Subcutaneous abdominal adipose tissue (tissue), 5 donors: Measurements from ENCODE around the gene CNPY4.

Source experiments
- H3K27ac ChIP-seq: one replicate; pipeline ENCODE4 v1.7.0; 2013; ENCODE audit warnings: low read depth, mild to moderate bottlenecking, inconsistent platforms, low read length, moderate library complexity
- H3K27me3 ChIP-seq, 5 donors: one replicate each; pipeline ENCODE4 v1.7.0; 2013; ENCODE audit warnings: low read length in 5 of 5, inconsistent platforms in 1 of 5; ENCODE audit not compliant: control insufficient read depth in 5 of 5, insufficient read depth in 4 of 5
- H3K36me3 ChIP-seq, 5 donors: one replicate each; pipeline ENCODE4 v1.7.0; 2013; ENCODE audit warnings: low read length in 5 of 5; ENCODE audit not compliant: control insufficient read depth in 5 of 5, insufficient read depth in 5 of 5
- H3K4me1 ChIP-seq, 5 donors: one replicate each; pipeline ENCODE4 v1.7.0; 2013; ENCODE audit warnings: low read length in 5 of 5, mild to moderate bottlenecking in 3 of 5, moderate library complexity in 1 of 5; ENCODE audit not compliant: control insufficient read depth in 5 of 5, insufficient read depth in 5 of 5
- H3K4me3 ChIP-seq, 5 donors: one replicate each; pipeline ENCODE4 v1.7.0; 2013; ENCODE audit warnings: low read length in 5 of 5, low read depth in 1 of 5
- H3K9ac ChIP-seq, 5 donors: one replicate each; pipeline ENCODE4 v1.7.0; 2013; ENCODE audit warnings: low read length in 5 of 5, mild to moderate bottlenecking in 4 of 5, moderate library complexity in 3 of 5
- H3K9me3 ChIP-seq, 5 donors: one replicate each; pipeline ENCODE4 v1.7.0; 2013; ENCODE audit warnings: low read length in 5 of 5; ENCODE audit not compliant: control insufficient read depth in 5 of 5
- donor health status: healthy.
- donor health status: healthy.
- donor health status: healthy.
- donor health status: healthy.
- donor health status: healthy.

Gene CNPY4

DNA sequence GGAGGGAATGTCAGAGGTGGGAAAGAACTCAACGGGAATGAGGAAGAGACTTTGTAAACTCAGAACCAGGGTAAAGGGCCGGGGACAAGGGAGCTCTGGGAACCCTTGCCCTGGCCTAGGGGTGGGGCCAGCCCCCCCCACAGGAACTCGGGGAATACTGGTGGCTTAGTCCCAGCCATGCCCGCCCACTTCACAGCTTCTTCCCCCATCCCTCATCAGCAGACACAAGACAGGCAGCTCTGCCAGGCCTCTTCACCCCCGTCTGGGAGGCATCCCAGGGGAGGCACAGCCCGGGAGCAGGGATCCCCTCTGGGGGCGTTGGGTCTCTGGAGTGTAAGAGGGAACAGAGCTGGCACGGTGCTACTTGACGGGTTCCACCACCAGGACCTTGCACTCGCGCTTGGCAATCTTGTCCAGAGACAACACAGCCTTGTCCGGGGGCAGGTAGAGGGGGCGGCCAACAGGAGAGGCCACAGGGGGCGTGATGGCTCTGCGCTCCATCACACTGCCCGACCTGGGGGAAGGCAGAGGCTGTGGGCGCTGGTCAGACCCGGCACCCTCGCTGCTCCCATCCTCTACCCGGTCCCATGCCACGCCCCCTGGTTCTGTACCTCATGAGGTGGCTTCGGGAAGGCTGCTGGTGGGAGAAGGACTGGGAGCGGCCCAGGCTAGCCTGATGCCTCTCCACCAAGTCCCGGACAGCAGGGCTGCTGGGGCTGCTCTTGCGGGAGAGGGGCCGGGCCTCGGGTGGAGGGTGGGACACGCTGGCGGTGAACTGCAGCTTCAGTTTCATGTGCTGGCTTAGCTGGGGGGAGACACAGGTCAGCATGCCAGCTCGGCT, 35.4 kb downstream of the CNPY4 start:
- H3K9me3 ChIP-seq, result no peaks in the 10 kb centered on the region
- H3K9ac ChIP-seq, result peak overlapping the region in 1 of 5 donors; percentile 56
- H3K36me3 ChIP-seq, result peaks cover 0 to 41% (median 36%) of the 10 kb centered on the region in 5 donors
- H3K4me1 ChIP-seq, result peaks cover 3 to 52% (median 33%) of the 10 kb centered on the region in 5 donors
- H3K4me3 ChIP-seq, result no peak overlapping the region
- no peaks in the 10 kb centered on the region for H3K27me3 ChIP-seq
- no peak overlapping the region for H3K27ac ChIP-seq

DNA sequence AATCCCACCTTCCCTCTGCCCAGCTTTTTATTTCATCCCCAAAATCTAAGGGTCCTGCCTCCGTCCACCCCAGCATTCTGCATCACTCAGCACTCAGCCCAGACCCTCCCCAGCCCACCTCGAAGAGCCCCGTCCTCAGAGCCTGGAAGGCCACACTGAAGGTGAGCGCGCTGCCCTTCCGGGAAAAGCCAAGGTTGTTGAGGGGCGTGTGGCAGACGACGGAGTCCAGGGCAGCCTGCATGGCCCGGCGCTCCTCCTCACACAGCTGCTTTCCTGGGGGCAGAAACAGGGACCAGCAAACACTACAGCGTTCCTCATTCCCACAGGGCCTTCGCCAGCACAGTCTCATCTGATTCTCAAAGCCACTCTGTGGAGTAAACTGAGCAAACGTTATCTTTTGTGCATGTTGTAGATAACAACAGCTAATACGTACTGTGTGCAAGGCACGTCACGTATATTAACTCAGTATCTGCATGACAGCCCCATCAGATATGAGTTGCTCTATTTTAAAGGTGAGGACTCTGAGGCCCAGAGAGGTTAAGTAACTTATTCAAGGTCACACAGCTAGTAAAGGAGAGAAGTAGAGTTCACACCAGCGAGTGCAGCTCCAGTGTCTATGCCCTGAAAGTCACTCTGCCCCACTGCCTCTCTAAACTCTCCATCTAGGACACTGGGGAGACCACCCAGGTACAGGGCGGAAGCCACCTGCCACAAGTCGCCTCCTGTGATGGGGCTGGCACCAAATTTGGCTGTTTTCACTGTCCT, 36.3 kb downstream of the CNPY4 start:
- no peak overlapping the region for H3K9ac ChIP-seq
- H3K4me3 ChIP-seq, result no peak overlapping the region
- no peaks in the 10 kb centered on the region for H3K27me3 ChIP-seq
- H3K36me3 ChIP-seq, result peaks cover 0 to 41% (median 36%) of the 10 kb centered on the region in 5 donors
- H3K27ac ChIP-seq, result no peak overlapping the region
- peaks cover 3 to 48% (median 31%) of the 10 kb centered on the region in 5 donors for H3K4me1 ChIP-seq
- H3K9me3 ChIP-seq, result no peaks in the 10 kb centered on the region

DNA sequence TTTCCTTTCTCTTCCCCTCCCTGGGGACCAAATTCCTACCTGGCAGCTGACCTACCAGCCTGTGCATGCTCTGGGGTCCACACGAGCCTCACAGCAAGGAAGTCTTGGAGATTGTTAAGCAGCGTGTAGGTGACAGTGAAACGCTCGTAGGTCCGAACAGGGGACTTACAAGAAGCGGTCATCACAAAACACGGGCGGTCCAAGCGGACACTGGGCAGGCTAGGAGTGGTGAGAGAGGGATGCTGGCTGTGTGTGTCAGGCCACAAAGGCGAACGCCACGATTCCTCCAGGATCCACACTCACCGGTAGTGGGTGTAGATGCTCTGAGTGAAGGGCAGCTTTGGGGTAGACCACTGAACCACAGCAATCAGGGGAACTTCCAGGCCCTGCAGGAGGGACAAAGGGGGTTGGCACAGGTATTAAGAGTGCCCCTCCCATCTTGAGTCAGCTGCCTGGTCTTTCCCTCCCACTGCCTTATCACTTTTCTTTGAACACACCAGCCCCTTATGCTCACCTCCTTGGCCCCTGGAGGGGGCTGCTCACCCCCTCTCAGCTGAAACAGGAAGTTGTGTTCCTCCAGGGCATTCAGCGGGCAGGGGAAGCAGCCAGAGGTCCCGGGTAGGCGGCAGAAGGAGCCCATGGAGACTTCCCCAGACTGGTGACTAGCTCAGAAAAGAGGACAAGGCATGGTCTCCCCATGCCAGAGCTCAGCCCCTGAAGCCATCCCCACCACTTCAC, 37.1 kb downstream of the CNPY4 start:
- Histone ChIP-seq H3K4me1 (peaks cover 3 to 48% (median 31%) of the 10 kb centered on the region in 5 donors), H3K9ac (peak overlapping the region in 2 of 5 donors; percentile 25 to 87), H3K4me3 (no peak overlapping the region)

DNA sequence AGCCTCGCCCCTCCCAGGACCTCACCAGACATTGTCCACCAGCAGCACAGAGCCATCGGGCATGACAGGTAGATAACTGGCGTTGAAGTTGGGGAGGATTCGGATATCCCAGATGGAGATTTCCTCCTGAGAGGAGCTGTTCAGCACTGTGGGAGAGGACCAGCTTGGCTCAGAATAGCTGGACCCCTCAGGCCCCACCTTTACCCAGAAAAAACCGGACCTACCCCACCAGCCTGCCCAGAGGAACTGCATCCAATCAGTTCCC, 37.6 kb downstream of the CNPY4 start:
- H3K9me3 ChIP-seq, result no peaks in the 10 kb centered on the region
- H3K4me1 ChIP-seq, result peaks cover 3 to 46% (median 31%) of the 10 kb centered on the region in 5 donors
- no peak overlapping the region for H3K4me3 ChIP-seq
- peaks cover 0 to 41% (median 36%) of the 10 kb centered on the region in 5 donors for H3K36me3 ChIP-seq
- no peaks in the 10 kb centered on the region for H3K27me3 ChIP-seq
- H3K27ac ChIP-seq, result no peak overlapping the region
- H3K9ac ChIP-seq, result peak overlapping the region in 3 of 5 donors; percentile 74 to 87 (median 77)

More for the DNA sequence above, 37.1 kb downstream of the CNPY4 start:
- Histone ChIP-seq H3K27me3 (no peaks in the 10 kb centered on the region), H3K9me3 (no peaks in the 10 kb centered on the region), H3K27ac (no peak overlapping the region), H3K36me3 (peaks cover 0 to 41% (median 36%) of the 10 kb centered on the region in 5 donors)

DNA sequence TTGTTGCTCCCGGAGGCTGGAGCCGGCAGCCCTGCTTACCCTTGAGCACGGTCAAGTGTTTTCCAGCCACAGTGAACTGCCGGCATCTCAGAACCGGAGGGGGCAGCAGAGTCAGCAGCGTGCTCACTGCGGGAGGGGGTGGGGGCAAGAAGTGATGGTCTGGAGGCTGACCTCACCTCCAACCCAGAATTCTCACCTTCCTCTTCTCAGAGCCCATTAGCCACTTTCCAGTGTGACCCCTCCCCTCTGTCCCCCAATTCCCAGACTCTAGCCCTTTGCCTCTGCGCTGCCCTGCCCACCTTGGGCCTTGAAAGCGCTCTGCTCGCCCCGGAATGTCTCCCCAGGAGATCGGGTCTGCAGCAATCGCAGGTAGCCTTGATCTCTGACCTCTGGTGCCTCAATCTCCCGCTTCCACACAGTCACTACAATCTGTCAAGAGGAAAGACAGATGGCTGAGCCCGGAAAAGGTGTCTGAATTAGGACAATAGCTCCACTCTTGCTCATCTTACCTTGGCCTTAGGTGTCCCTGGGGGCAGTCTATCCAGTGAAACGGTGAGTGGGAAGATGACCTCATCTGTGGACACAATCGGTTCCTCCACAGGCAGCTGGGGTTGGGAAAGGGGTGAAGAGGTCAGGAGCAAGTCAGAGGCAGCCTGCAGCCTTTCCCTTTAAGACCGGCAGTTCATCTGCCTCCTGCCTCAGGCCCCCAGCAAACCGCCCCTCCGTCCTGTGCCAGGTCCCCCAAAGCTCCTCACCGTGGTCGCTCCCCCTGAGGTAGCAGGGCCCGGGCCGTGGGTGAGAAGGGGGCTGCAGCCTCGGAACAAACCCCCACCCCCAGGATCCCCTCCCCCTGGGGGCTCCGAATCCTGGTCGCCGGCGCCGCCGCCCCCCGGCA, 38.1 kb downstream of the CNPY4 start:
- Histone ChIP-seq H3K27me3 (no peaks in the 10 kb centered on the region), H3K4me1 (peaks cover 3 to 42% (median 31%) of the 10 kb centered on the region in 5 donors), H3K9me3 (no peaks in the 10 kb centered on the region), H3K27ac (peak overlapping the region; percentile 72), H3K36me3 (peaks cover 0 to 41% (median 36%) of the 10 kb centered on the region in 5 donors), H3K4me3 (peak overlapping the region; percentile 67 to 85 (median 74)), H3K9ac (peak overlapping the region; percentile 63 to 91 (median 77))

DNA sequence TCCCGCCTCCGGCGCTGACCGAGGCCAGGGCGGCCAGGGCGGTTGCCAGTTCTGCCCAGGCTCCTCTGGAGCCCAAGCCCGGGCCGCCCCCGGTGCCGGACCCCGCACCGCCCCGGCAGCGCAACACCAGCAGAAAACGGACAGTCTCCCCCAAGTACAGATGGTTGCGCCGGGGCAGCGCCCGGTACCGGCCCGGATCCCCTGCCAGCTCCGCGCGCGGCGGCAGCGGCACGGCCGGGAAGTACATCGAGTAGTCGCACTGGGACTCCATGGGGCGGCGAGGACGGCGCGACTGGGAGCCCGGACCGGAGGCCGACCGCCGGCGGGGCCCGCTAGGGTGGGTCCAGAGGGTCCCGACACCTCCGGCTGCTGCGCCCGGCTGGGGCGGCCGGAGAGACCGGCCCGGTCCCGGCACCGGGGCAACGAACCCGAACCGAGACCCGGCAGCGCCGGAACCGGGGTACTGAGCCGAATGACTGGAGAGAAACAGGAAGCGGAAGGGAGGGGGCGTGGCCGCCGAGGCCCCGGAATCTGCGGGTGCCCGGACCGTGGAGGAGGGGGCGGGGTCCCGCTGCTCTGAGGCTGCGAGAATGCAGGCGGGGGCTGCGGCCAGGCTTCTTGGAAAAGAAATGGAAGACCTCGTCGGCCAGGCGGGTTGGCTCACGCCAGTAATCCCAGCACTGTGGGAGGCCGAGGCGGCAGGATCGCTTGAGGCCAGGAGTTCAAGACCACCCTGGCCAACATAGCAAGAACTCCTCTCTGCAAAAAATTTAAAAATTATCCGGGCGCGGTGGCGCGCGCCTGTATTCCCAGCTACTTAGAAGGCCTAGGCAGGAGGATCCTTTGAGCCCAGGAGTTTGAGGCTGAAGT, 39.0 kb downstream of the CNPY4 start, which contains the start of gene TRAPPC14:
TSS of gene TRAPPC14 (minus strand) at position 495 of the 870 bp plus-strand sequence. CDS start at position 271, 224 bp downstream.
- H3K4me1 ChIP-seq, result peaks cover 3 to 40% (median 31%) of the 10 kb centered on the region in 5 donors
- peak within 1 kb of the TSS; percentile 67 to 85 (median 74) for H3K4me3 ChIP-seq
- no peaks in the 10 kb centered on the region for H3K27me3 ChIP-seq
- H3K36me3 ChIP-seq, result peaks cover 0 to 34% (median 31%) of the 10 kb centered on the region in 5 donors
- H3K9ac ChIP-seq, result peak within 1 kb of the TSS; percentile 63 to 91 (median 77)
- H3K9me3 ChIP-seq, result no peaks in the 10 kb centered on the region
- peak within 1 kb of the TSS; percentile 72 for H3K27ac ChIP-seq

DNA sequence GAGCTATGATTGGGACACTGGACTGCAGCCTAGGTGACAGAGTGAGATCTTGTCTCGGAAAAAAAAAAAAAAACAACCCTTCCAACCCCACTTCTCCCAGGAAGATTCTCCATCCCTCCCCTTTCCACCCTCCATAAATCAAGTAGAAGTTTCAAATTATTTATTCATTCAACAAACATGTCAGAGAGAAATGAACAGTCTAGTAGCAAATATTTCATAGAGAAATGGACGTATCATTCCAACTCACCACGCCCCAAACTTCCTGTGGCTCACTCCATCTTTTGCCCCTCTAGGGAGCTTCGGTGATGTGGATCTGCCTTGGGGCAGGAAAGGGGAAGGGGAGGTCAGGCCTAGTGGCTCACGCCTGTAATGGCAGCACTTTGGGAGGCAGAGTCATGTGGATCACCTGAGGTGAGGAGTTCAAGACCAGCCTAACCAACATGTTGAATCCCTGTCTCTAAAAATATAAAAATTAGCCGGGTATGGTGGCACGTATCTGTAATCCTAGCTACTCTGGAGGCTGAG, 39.7 kb downstream of the CNPY4 start:
- Histone ChIP-seq H3K36me3 (peaks cover 0 to 28% (median 24%) of the 10 kb centered on the region in 5 donors), H3K9ac (peak overlapping the region in 3 of 5 donors; percentile 77 to 91 (median 87)), H3K4me3 (peak overlapping the region in 4 of 5 donors; percentile 73 to 85 (median 77)), H3K27me3 (no peaks in the 10 kb centered on the region), H3K27ac (peak overlapping the region; percentile 72), H3K9me3 (no peaks in the 10 kb centered on the region), H3K4me1 (peaks cover 3 to 35% (median 27%) of the 10 kb centered on the region in 5 donors)

DNA sequence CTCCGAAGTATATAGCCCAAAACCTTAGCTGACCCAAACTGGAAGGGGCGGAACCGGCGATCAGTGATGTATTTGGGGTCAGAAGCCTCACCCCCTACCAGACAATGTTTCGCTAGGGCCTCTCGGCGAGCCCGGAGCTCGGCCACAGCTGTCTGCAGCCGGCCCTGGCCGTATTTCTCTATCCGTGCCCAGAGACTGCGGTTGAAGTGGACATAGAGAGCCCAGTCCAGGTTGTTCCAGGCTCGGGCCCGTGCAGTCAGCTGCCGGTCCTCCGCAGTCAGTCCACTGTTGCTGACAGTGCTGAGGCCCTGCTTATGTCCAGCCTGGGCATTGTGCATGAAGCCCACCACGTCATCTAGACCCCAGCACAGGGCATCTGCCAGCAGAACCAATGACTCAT, 40.6 kb downstream of the CNPY4 start:
- no peak overlapping the region for H3K4me3 ChIP-seq
- H3K27me3 ChIP-seq, result no peaks in the 10 kb centered on the region
- H3K4me1 ChIP-seq, result peaks cover 3 to 26% (median 20%) of the 10 kb centered on the region in 5 donors
- no peak overlapping the region for H3K27ac ChIP-seq
- H3K36me3 ChIP-seq, result peaks cover 0 to 19% (median 18%) of the 10 kb centered on the region in 5 donors
- H3K9ac ChIP-seq, result no peak overlapping the region
- H3K9me3 ChIP-seq, result no peaks in the 10 kb centered on the region
